GM18505 (cell line): Measurements from ENCODE around the gene ACVR2B.

Experiments used
- ATAC-seq: cut with Tn5 transposase; IDR thresholded peaks from one replicate; pipeline ENCODE4 v1.9.1; 2021; ENCODE audit not compliant: unreplicated experiment
- POLR2A ChIP-seq: IDR thresholded peaks from 4 replicates; pipeline ENCODE4 v1.6.1; 2011; ENCODE audit warnings: borderline replicate concordance; ENCODE audit not compliant: insufficient read depth, insufficient read length; ENCODE audit errors: extremely low read depth

Gene ACVR2B

DNA sequence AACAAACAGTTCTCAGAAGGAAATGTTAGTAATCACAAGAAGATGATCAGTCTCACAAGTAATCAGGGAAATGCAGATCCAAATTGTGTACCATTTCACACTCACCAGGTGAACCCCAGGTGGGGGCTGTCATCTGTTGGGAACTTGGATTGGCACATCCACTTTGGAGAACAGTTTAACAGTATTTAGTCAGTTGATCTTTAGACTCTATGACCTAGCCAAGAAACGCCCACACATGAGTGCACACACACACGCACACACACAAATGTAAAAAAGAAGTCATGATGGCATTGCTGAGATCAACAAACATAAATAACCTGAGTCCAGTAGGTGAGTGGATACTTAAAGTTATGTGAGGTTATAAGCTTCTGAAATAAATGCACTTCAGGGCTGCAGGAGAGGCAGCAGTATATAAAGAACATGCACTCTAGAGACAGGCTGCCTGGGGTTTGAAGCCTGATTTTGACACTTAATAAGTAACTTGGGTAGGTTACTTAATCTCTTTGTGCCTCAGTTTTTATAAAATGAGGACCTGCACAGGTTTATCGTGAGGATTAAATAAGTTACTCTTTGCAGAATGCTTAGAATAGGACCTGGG lies 17.7 kb downstream of the ACVR2B start:
- ATAC-seq = no peak

GRCh38 chr3:38472342-38472741 lies 18.7 kb downstream of the ACVR2B start:
- TF ChIP-seq POLR2A = no peak
- no peak for ATAC-seq

More for the DNA sequence above, 17.7 kb downstream of the ACVR2B start:
- TF ChIP-seq POLR2A = no peak

- no peak for ATAC-seq
- no peak for TF ChIP-seq POLR2A
Observed at GRCh38 chr3:38473229-38473628, 19.5 kb downstream of the ACVR2B start.

- no peak for TF ChIP-seq POLR2A
- ATAC-seq = no peak
Observed at GRCh38 chr3:38474928-38475605, 21.4 kb downstream of the ACVR2B start.

DNA sequence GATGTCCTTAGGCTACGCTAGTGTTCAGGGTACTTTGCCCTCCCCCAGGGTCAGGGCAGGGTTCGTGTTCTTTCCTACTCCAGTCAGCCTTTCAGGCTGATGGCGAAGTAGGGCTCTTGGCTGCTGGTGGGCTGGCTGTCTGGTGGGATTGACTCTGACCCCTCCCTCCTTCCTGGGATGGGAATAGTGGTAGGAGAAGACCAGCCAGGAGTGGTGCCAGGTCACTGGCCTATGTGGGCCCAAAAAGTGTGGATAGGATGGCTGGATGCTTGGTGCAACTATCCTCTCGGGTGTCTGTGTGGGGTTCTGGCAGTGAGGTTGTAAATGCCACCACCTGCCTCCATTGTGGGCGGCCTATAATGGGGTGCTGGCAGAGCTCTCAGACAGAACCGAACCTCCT lies 22.0 kb downstream of the ACVR2B start:
- no peak for TF ChIP-seq POLR2A
- ATAC-seq = no peak

- ATAC-seq = no peak
- TF ChIP-seq POLR2A = no peak
Observed at GRCh38 chr3:38476157-38476756, 22.6 kb downstream of the ACVR2B start.

DNA sequence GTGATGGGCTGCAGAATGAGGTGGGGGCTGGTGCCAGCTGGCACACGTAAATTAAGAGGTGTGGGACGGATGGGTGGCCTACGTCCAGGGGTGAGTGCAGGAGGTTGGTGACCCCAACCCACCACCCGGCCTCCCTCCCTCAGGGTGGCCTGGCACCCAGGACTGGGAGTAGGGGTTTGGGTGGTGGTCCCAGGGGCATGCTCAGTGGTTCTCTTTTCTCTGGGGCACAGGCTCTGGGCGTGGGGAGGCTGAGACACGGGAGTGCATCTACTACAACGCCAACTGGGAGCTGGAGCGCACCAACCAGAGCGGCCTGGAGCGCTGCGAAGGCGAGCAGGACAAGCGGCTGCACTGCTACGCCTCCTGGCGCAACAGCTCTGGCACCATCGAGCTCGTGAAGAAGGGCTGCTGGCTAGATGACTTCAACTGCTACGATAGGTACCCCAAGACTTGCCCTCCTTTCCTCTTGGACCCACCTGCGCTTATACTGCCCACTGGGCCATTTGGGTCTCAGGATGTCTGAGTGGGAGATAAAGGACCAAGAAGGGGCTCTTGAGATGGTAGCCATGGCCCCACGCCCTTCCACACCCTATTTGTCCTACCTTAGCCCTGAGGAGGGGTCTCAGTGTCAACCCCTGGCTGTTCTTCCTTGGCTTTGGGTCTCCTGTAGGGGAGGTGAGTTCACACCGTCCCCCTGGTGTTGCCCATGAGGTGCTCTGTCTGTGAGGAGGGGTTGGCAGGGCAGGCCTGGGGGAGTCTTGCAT lies 23.5 kb downstream of the ACVR2B start:
- no peak for TF ChIP-seq POLR2A
- no peak for ATAC-seq

DNA sequence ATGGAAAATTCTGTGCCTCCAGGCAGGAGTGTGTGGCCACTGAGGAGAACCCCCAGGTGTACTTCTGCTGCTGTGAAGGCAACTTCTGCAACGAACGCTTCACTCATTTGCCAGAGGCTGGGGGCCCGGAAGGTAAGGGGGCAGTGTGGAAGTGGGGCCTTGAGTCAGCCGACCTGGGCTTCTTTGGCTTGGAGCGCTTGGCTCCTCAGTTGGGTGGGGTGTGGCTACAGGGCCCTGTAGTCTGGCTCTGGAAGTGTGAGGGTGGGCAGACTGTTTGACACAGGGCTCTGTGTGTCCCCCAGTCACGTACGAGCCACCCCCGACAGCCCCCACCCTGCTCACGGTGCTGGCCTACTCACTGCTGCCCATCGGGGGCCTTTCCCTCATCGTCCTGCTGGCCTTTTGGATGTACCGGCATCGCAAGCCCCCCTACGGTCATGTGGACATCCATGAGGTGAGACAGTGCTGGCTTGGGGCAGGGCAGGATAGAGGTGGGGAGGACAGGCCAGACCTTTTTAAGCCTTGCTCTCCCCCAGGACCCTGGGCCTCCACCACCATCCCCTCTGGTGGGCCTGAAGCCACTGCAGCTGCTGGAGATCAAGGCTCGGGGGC lies 24.3 kb downstream of the ACVR2B start:
- TF ChIP-seq POLR2A = no peak
- no peak for ATAC-seq

- no peak for ATAC-seq
- no peak for TF ChIP-seq POLR2A
Observed at GRCh38 chr3:38478901-38479300, 25.2 kb downstream of the ACVR2B start.

GRCh38 chr3:38479431-38480092 lies 25.9 kb downstream of the ACVR2B start:
- ATAC-seq = peak; percentile 58
- TF ChIP-seq POLR2A = no peak

- no peak for TF ChIP-seq POLR2A
- no peak for ATAC-seq
Observed at GRCh38 chr3:38480093-38480445, 26.4 kb downstream of the ACVR2B start.

DNA sequence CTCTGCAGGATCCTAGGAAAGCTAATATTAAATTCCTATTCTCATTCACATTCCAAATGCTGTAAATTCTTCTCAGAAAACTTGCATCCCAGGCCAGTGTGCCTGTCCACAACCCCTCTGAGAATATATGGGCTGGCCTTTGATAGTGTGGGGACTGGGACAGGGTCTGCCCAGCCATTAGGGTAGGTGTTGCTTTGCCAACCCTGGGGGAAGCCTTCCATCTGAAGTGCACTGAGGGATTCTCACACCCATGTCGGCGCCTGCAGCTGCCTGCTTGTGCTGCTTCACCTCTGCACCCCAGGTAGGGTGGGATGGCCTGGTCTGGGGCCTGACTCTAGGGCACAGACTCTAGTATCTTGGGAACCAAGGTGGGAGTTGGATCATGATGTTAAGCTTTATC lies 27.2 kb downstream of the ACVR2B start:
- no peak for TF ChIP-seq POLR2A
- ATAC-seq = no peak

DNA sequence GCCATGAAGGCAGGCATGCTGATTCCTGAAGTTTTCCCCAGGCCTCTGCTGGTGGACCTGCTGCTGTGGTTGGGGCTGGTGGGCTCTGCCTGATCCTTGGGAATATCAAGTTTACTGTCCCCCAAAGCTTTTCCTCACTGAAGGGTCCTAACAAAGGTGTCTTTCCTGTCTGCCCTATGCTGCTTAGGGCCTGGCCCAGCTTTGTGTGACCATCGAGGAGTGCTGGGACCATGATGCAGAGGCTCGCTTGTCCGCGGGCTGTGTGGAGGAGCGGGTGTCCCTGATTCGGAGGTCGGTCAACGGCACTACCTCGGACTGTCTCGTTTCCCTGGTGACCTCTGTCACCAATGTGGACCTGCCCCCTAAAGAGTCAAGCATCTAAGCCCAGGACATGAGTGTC lies 29.3 kb downstream of the ACVR2B start:
- no peak for TF ChIP-seq POLR2A
- ATAC-seq = no peak
